Measurements from ENCODE around the gene CPNE9.

DNA sequence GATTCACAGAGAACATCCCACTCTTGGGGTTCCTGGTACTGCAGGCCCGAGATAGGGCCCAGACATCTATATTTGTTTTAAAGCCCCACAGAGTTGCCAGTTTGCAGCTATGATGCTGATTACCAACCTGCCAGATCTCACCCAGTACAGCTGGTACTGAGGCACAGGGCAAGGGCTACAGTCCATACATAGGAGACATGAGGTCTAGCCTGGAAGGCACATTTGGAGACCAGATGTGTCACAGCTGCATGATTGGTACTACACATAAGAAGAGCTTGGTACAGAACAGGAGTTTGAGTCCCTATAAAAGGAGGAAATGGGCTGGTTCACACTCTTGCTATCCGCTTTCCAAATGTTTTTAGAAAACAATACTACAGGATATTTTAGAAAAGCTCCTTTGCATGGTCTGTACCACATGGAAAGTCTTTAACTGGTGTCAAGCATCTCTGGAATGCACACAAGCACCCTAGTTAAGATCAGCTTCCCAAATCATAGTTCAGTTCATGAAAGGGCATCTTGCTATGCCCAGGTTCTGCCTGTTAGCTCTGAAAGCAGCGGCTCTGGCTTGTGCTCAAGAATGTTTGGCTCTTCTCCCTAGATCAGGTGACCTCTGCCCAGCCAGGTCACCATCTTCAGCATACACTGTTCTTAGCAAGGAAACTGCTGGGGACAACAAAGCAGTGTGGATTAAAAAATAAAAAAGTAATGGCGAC is 33.8 kb upstream of the CPNE9 start:
- TF ChIP-seq EZH2 (IDR thresholded peaks at IDR 0.05; ENCODE audit: low read length, unreplicated experiment) (no peak), EZH2phosphoT487 (IDR thresholded peaks at IDR 0.05; ENCODE audit: borderline replicate concordance, low read length) (no peak)
- TF ChIP-seq, protein P1, sequence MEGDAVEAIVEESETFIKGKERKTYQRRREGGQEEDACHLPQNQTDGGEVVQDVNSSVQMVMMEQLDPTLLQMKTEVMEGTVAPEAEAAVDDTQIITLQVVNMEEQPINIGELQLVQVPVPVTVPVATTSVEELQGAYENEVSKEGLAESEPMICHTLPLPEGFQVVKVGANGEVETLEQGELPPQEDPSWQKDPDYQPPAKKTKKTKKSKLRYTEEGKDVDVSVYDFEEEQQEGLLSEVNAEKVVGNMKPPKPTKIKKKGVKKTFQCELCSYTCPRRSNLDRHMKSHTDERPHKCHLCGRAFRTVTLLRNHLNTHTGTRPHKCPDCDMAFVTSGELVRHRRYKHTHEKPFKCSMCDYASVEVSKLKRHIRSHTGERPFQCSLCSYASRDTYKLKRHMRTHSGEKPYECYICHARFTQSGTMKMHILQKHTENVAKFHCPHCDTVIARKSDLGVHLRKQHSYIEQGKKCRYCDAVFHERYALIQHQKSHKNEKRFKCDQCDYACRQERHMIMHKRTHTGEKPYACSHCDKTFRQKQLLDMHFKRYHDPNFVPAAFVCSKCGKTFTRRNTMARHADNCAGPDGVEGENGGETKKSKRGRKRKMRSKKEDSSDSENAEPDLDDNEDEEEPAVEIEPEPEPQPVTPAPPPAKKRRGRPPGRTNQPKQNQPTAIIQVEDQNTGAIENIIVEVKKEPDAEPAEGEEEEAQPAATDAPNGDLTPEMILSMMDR (conservative IDR thresholded peaks at IDR 0.05; ENCODE audit: low read depth, low read length): no peak
